Ovary (tissue), 9 donors: ENCODE data around the gene TLL2. TPM values are rescaled to one million over a fixed set of nuclear protein-coding genes. Genes with fewer than 3 reads are reported as not detected.

Experiments
- DNase-seq, 5 donors: peaks; one replicate each; pipeline ENCODE4 v3.0.0-alpha.2; 2019 to 2020
- H3K27ac ChIP-seq, 2 donors: fragments of 200-600 bp; one replicate each; pipeline versions ENCODE4 v1.5.1 to v1.8.0; 2019 to 2022
- H3K27me3 ChIP-seq: fragments of 200-600 bp; one replicate; pipeline ENCODE4 v1.8.0; 2022
- H3K36me3 ChIP-seq: fragments of 200-600 bp; sonication (generic); one replicate; pipeline ENCODE4 v1.5.1; 2019
- H3K4me1 ChIP-seq: one replicate; pipeline ENCODE4 v1.8.1; 2013; ENCODE audit warnings: mild to moderate bottlenecking, moderate library complexity; ENCODE audit not compliant: insufficient read depth
- H3K4me3 ChIP-seq: fragments of 200-600 bp; sonication (generic); one replicate; pipeline ENCODE4 v1.5.1; 2017
- H3K9me3 ChIP-seq, 2 donors: fragments of 200-600 bp in 1 of 2; sonication (generic) in 1 of 2; one replicate each; pipeline versions ENCODE4 v1.5.1 to v1.8.1; 2013 to 2019; ENCODE audit warnings: mild to moderate bottlenecking in 1 of 2, moderate library complexity in 1 of 2
- EP300 ChIP-seq: sonication (generic); formaldehyde crosslinking; IDR thresholded peaks from one replicate; pipeline ENCODE4 v1.6.1; 2017; ENCODE audit warnings: antibody characterized with exemption
- POLR2A ChIP-seq: fragments of 450-650 bp; IDR thresholded peaks from one replicate; pipeline ENCODE4 v1.6.1; 2017; ENCODE audit warnings: antibody characterized with exemption, mild to moderate bottlenecking, moderate library complexity
- WGBS, 3 donors: extraction: QIAGEN DNeasy Blood & Tissue Kit in 1 of 3; methylation state at CpG; one replicate each; pipeline versions ENCODE4 v1.1.5 to v1.1.7; 2013 to 2017; 5-methylcytosine and 5-hydroxymethylcytosine counted together
- intact Hi-C, 4 donors: fragments of 100-400 bp; cut with DNase I; formaldehyde crosslinking; loops; one replicate each; pipeline versions ENCODE4 v1.11.0 to v1.15.1; 2022 to 2023
- polyA plus RNA-seq, 2 donors: library from polyadenylated mRNA; stranded (reverse); fragments of 200-250 nt in 1 of 2; fragments of 350-450 nt in 1 of 2; fragmentation: Illumina TruSeq in 1 of 2; extraction: RNeasy Lipid Tissue Mini Kit (QIAGEN cat#74804) in 1 of 2; gene quantifications; one replicate each; pipeline ENCODE4 v1.2.3, GENCODE V29; 2013 to 2014
- total RNA-seq, 7 donors: library from RNA; depleted of rRNA in 2 of 7; stranded (reverse); fragments of >200 nt in 2 of 7; fragmentation: NEBNext Ultra II Directional in 3 of 7; extraction: Animal tissue kit (Norgen Biotek cat#: 25700) in 3 of 7; gene quantifications; one replicate each; pipeline versions ENCODE4 v1.1.0 to v1.2.4, GENCODE V29; 2016 to 2023
- TF ChIP-seq, protein P1 (sequence below), 3 donors: fragments of 450-650 bp in 2 of 3; fragments of 200-600 bp in 1 of 3; IDR thresholded peaks; one replicate each; pipeline versions ENCODE4 v1.5.1 to v1.8.0; 2016 to 2022; ENCODE audit warnings: antibody characterized with exemption in 3 of 3, mild to moderate bottlenecking in 1 of 3
- donor health status: DM: no; HTN: no; CAD: no; lungs with moderate emphysema.
- donor health status: DM: no; HTN: no; CAD: no.
- donor health status: Bipolar disorder and iron deficiency.
- donor health status: DM: yes; HTN: yes; CAD: no.
- donor health status: DM: no; HTN: no; CAD: no.
- donor health status: DM: yes; HTN: yes; CAD: no.

TLL2 gene
- total and polyA plus RNA-seq, 9 donors, result 0.07 to 0.68 (median 0.29) TPM; not detected in 1

DNA sequence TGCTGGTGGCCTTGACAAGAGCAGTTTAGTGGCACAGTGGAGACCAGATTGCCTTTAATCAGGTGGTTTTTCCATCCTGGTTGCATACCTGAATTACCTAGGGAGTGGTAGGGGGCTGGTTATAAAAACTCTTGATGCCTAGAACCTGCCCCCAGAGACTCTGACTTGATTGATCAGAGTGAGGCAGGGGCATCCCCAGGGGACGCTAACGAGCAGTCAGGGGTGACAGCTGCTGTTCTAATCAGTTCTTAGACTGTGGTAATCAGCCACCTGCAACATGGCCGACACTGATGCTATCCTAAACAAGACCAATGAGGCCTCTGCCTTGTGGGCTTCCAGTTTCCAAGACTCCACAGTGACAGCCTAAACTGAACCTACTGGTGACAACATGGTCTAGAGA lies 153.0 kb downstream of the TLL2 start:
- Histone ChIP-seq H3K36me3 (no peaks in the 10 kb centered on the region), H3K27me3 (no peaks in the 10 kb centered on the region), H3K4me1 (no peaks in the 10 kb centered on the region), H3K9me3 (no peaks in the 10 kb centered on the region), H3K27ac (no peak overlapping the region), H3K4me3 (no peak overlapping the region)
- intact Hi-C loops, result no loop called here
- no peak for DNase-seq
- TF ChIP-seq POLR2A (no peak), EP300 (no peak)
- TF ChIP-seq, protein P1, sequence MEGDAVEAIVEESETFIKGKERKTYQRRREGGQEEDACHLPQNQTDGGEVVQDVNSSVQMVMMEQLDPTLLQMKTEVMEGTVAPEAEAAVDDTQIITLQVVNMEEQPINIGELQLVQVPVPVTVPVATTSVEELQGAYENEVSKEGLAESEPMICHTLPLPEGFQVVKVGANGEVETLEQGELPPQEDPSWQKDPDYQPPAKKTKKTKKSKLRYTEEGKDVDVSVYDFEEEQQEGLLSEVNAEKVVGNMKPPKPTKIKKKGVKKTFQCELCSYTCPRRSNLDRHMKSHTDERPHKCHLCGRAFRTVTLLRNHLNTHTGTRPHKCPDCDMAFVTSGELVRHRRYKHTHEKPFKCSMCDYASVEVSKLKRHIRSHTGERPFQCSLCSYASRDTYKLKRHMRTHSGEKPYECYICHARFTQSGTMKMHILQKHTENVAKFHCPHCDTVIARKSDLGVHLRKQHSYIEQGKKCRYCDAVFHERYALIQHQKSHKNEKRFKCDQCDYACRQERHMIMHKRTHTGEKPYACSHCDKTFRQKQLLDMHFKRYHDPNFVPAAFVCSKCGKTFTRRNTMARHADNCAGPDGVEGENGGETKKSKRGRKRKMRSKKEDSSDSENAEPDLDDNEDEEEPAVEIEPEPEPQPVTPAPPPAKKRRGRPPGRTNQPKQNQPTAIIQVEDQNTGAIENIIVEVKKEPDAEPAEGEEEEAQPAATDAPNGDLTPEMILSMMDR (IDR thresholded peaks at IDR 0.05), result no peak
- WGBS, 3 donors, result 53 to 76% (median 68%) methylated on average over 3 of the region's 3 CpGs

DNA sequence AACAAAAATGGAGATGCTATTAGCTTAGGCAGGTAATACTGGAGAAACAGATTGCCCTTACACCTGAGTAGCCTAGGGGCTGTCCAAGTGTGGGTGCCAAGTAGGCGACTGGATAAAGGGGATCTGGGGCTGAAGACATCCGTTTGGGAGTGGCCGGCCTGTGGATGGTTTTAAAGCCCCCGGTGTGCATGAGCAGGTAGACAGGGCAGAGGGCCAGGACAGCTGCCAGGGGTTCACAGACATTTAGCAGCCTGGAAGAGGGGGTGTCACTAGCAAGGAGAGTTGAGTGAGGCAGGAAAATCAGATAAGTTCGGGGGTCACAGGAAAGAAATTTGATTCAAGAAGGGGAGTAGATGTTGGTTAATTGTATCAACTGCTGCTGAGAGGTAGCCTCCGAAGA lies 153.4 kb downstream of the TLL2 start:
- Histone ChIP-seq H3K9me3 (no peaks in the 10 kb centered on the region), H3K4me3 (no peak overlapping the region), H3K27ac (no peak overlapping the region), H3K27me3 (no peaks in the 10 kb centered on the region), H3K36me3 (no peaks in the 10 kb centered on the region), H3K4me1 (no peaks in the 10 kb centered on the region)
- intact Hi-C loops, result no loop called here
- no peak for DNase-seq
- no peak for TF ChIP-seq EP300
- TF ChIP-seq, protein P1 (IDR thresholded peaks at IDR 0.05), result no peak
- TF ChIP-seq POLR2A, result no peak
- 86 to 89% (median 88%) methylated on average over 6 of the region's 6 CpGs for WGBS, 3 donors

DNA sequence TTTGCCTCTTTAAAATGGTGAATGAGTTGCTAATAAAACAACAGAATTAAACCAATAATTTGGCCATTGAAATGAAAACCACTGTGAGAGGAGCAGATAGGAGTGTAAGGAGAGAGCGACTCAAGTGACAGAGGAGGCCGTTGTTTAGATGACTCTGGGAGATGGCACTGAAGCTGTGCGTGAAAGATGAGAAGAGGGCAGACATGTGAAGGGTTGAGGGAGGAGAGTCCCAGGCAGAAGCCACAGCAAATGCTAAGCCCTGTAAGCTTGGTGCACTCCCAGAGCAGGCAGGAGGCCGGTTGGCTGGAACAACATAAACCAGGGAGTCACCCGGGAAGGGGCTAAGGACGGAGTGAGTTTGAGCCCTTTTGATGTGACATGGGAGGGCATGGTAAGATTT lies 154.1 kb downstream of the TLL2 start:
- WGBS, 3 donors, result 61 to 69% (median 65%) methylated on average over 6 of the region's 6 CpGs
- DNase-seq, result no peak

DNA sequence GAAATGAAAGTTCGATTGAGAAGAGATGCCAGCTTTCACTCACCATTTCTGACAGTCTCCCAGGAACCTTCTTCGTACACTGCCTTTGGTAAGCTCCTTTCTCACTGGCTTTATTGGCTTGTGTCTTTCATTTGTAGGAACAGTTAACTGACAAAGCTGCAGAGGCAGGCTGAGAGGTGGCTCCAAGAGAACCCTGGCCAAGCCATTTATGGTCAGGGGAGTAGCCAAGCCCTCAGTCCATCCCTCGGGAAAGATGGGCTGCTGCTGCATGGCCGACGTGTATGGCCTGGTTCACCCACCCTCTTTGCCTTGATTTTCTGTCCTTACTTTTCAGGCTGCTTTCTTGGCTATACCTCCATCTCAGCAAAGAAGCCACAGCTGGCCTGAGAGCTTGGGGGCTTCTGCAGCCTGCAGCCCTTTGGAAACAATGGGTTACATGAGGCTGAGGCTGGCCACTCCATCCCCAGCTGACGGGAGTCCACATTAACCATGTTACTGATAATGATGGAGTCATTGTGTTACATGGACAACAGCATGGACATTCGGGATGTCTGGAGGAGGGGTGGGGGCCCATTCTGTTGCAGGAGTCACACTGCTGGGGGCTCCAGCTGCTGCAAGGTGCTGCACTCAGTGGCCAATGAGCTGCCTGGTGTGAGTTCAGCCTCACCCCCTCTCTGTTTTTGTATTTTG lies 154.7 kb downstream of the TLL2 start, which contains the start of gene OPALIN:
OPALIN (minus strand) TSS at position 152 of the 690 bp plus-strand sequence; CDS start at position 46, 106 bp downstream.
- no peak for TF ChIP-seq EP300
- TF ChIP-seq POLR2A, result no peak
- TF ChIP-seq, protein P1 (IDR thresholded peaks at IDR 0.05), result no peak
- WGBS, 3 donors, result 53 to 61% (median 59%) methylated on average over 7 of the region's 7 CpGs
- H3K36me3 ChIP-seq, result no peaks in the 10 kb centered on the region
- no peak for DNase-seq
- H3K27ac ChIP-seq, result no peak within 1 kb of the TSS
- no peaks in the 10 kb centered on the region for H3K4me1 ChIP-seq
- intact Hi-C loops, result no loop called here
- H3K27me3 ChIP-seq, result no peaks in the 10 kb centered on the region
- no peak within 1 kb of the TSS for H3K4me3 ChIP-seq
- no peaks in the 10 kb centered on the region for H3K9me3 ChIP-seq

More for the DNA sequence above, 154.1 kb downstream of the TLL2 start:
- Histone ChIP-seq H3K27ac (no peak overlapping the region), H3K27me3 (no peaks in the 10 kb centered on the region), H3K36me3 (no peaks in the 10 kb centered on the region), H3K4me1 (no peaks in the 10 kb centered on the region), H3K9me3 (no peaks in the 10 kb centered on the region), H3K4me3 (no peak overlapping the region)
- intact Hi-C loops, result no loop called here
- TF ChIP-seq POLR2A, result no peak
- TF ChIP-seq, protein P1 (IDR thresholded peaks at IDR 0.05), result no peak
- no peak for TF ChIP-seq EP300
